Activated T-helper 1 cell treated with anti-CD3 and anti-CD28 coated beads, Interleukin-2, amount 50 U/mL, for 16 hours (primary cell): ENCODE measurements around the gene CELF4.

Experiments used
- DNase-seq, 2 donors: peaks; one replicate each; pipeline ENCODE4 v3.0.0-alpha.2; 2020; ENCODE audit warnings: low read depth in 1 of 2, low spot score in 1 of 2

CELF4 gene

DNA sequence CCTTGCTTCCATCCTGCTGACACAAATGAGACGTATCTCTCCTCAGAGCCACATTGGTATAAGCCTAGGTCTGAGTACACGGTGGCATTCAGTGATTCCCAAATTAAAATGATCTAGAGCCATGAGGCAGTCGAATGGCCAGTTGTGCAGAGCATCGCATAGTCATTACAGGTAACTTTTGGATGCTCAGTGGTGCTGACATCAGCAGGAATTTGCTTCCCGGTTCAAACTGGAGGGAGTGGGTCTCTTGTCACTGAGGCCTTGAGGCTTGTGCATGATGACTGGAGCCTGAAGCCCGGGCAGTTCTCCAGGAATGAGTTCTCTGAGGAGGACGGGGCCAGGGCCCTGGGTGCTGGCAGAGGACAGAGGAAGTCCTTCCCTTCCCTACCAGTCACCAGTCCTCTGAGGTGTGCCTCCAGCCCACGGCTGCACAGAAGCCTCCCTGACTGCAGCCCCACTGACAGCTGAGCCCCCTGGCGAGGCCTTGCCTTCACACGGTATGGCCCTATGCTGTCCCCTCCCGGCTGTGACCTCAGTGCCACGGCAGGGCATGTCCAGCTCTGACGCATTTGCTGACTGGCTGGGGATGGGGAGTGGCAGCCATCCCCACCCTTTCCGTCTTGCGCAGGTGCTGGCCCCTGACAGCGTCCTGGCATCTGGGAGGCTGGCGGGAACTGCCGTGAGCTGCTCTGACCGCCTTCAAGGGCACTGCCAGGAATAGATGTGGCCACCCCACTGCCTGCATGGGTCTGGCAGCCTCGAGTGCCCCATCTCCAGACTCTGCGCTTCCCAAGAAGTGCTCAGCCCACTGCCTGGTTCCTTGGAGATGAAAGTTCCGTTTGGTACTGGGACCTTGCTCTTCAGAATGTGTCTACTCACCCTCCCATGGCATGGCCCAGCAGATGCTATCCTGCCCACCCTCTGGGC lies 117.4 kb downstream of the CELF4 start:
- DNase-seq = no peak

DNA sequence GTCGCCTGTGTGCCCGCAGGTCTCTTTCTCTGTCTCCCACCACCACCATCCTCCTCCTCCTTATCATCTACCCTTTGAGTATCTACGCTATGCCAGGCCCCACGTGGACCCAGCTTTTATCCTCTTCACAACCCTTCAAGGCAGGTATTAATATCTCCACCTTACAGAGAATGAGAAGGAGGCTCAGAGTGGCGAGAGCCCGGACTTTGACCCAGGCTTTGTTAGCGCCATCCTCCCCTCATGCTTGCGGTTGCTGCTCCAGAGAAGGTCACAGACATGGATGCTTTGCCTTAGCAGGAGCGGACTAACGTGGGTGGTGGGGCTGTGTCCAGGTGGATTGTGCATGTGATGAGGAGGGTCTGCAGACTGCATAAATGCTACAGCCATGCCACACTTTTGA lies 119.8 kb downstream of the CELF4 start:
- DNase-seq = no peak

DNA sequence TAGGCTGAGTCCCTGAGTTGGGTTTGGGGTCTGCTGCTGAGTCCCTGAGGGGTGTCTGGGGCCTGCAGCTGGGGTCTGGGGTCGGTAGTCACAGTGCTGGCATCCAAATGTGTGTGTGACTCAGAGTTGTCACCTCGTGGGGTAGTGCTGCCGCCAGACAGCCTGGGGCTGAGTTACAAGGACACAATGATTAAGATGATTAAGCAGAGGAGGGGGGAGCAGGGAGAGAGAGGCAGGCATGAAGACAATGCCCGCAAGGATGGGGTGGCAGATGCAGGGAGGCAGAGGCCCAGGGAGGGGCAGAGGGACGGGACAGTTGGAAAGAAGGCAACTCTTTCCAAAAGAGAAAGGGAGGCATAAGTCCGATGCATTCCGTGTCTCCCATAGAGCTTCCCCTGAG lies 120.2 kb downstream of the CELF4 start:
- no peak for DNase-seq

- DNase-seq = no peak
These were observed 122.1 kb downstream of the CELF4 start for GRCh38 chr18:37443325-37444055.

DNA sequence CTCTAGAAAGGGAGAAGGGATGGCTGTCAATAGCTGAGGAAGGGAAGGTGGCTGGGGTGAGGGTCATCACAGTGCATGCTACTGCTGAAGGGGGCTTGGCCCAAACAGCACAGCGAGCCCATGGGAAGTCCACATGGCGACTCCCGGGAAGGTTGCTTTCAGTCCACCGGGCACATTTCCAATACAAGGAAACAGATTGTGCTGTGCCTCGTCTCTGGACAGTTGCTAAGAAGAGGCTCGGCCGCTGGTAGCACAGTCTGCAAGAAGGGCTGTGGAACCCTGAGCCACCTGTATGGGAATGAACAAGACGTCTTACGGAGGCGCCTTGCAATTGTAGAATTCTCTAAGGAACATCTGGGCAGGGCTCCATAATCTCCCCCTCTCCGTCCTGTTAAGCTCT lies 123.1 kb downstream of the CELF4 start:
- DNase-seq = no peak

- no peak for DNase-seq
These were observed 123.8 kb downstream of the CELF4 start for GRCh38 chr18:37441821-37442220.

DNA sequence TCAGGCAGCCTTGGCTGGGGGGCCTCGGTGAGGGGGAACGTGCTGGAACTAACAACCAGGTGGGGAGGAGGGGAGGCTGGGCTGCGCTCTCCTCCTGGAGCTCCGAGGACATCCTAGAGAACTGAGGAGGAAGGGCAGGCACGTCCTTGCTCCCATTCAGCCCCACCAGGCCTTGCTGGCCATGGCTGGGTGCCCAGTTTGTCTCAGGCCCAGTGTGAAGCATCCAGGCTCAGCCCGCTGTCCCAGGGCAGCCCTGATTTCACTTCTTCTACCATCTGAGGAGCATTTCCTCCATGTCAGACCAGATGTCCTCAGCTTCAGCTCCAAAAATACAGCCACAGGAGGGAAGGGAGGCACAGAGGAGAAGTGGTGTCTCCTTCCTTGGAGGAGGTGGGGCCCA lies 125.4 kb downstream of the CELF4 start:
- DNase-seq = no peak

DNA sequence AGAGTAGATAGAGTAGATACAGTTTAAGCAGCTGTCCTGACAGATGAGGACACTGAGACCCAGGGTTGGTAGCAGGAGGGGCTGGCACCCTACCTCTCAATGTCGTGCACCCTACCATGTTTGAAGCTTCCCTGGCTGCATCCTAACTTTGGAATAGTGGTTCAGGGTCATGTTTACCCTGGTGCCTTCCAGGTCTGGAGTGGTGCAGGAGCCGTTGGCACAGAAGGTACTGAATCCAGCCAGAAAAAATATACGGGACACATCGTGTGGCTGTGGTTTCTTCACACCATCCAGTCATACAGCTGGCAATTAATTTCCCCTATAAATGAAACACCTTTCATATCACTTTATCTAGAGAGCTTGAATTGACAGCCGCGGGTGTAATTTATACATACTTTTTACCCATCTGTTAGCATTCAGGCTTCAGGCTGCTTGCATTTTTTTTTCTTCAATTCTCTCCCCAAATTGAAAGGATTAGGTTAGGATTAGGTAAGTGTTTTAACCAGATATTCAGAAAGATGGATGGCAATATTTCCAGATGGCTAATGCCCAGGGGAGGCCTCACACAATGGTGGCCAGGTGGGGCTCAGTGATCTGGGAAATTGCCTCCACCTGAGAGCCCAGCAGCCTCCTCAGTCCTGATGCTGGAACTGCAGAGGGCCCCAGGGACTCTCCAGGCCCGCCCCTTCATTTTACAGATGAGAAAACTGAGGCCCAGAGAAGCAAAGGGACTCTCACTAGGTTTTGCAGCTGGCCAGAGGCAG lies 127.0 kb downstream of the CELF4 start:
- no peak for DNase-seq

- DNase-seq = no peak
These were observed 129.6 kb downstream of the CELF4 start for GRCh38 chr18:37435996-37436395.

DNA sequence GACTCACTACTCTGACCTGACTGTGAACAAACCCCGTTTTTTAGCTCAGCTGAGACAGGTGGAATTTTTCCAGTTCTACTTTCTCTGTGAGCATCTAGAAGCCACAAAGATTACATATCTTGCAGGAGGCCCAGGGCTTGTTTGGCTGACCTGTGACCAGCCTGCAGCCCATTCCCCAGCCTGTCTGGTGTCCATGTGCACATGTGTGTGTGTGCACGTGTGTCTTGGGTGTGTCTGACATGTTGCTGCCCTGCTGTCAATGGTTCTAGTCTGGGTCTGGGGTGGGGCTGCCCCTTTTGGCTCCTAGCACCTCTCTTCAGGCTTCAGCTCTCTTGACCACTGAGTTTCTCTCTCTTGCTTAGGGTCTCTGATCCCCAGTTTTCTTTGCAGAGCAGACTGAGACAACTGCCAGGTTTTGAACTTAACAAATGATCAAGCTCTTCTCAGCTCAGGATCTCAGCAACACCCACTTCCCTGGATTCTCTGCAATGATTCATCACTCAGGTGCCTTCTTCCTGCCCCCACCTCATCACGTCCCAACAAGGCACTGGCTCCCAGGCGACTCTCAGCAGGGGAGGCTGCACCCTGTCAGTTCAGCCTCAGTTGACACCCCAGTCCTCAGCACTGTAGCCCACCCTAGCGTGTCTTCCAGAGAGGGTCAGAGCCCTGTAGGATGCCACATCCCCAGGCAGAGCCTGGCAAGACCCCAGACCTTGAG lies 130.3 kb downstream of the CELF4 start:
- DNase-seq = no peak

DNA sequence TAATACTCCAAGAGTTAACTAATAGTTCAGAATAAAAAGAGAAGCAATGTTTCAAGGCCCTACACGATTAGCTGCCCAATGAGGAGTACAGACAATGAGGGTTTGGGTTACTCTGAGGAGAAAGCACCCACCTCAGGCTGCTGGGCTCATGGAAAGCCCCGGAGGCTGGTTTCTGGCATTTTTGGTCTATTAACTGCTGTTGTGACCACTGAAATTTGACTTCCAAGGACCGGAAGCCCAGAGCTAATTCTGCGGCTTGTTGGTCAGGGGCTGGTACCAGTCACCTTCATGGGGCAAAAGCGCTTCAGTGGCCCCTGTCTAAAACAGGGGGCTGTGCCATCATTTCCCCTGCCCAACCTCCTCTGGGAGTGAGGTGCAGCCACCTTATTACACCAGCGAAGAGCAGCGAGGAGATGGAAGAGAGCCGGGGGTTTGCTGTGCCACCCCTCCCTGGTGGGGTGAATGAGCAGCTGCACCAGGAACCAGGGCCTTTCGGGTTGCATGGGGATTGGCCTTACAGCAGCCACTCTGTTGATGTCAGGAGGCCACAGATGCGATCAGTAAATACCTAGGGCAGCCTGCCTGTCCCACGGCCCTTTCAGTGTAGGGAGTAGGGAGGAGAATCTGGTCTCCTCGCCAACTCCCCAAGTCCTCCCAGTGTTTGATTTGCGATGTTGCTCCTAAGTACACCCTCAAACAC lies 131.3 kb downstream of the CELF4 start:
- no peak for DNase-seq

DNA sequence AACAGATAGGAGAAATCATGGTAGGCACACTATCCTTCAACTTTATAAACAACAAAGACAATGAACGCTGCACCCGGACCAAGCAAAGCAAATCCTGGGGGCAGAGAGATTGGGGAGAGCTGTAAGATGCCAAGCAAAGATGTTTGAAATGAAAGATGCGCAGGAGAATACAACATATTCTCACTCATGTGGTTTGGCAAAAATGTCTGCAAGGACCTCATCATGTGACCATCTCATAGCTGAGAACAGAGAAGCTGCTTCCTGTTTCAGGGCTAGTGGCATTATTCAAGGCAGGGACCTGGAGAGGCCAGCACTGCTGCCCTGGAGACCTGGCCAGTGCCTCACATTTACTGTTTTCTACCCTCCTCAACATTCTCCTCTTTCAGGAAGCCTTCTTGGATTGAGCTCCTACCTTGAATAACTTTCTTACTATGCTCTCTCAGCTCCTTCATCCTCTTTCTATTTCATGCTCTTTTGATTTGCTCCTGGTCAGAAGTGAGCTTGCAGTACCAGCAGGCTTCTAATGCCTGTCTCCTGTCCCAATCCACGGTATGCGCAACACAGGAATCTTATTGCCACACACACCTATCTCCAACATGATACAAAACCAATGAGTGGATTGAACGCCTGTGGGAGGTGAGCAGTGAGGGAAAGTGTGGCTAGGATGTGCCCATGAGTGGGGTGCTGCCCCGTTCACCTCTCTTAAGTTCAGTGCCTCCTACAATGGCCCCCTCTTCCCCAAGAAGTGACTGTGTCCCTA lies 133.0 kb downstream of the CELF4 start:
- DNase-seq = no peak

DNA sequence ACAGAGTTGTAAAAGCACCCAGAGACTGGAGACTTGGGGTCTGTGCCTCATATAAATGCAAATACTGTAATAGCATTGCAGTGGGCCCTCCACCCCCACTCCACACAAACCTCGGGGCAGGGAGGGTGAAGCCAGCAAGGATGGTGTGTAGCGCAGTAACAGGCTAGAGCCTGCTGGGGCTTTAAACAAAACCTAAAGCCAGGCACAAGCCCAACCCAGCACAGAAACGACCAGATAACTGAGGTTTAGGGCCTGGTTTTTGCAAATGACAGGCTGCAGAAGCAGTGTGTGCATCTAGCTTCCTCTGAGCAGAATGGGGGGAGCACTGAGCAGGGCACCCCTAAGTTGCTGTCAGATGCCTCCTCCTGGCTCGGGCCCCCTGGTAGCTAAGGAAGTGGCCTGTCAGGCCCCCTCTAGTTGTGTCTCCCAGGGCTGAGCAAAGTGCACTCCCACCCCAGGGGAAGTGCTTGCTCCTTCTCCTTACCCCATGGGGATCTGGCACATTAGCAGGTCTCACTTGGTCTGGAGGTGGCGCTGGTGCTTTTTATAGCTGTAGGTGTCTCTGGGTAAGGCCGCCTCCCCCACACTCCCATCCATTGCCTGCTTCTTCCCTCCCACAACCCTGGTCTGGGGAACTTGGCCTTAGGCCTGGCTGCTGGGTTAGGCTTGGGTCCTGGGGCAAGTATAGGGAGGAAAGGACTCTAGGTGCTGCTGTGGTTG lies 135.1 kb downstream of the CELF4 start:
- no peak for DNase-seq

DNA sequence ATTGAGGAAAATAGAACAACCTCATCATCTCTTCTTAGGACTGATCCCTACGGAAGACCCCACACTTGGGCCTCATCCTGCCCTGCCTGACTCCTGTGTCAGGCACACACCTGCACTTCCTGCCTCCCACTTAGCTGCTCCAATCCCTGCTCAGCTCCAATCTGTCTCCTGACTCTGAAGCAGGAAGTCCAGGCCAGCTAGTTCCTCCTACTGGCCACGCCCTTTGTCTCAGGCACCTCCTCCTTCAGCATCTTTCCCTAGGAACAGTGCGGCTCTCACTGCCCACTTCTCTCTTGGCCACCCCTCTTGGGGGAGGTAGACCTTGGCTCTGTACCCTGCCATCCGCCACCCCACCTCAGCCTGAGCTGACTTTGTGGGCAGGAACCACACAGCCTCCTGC lies 135.8 kb downstream of the CELF4 start:
- DNase-seq = no peak

DNA sequence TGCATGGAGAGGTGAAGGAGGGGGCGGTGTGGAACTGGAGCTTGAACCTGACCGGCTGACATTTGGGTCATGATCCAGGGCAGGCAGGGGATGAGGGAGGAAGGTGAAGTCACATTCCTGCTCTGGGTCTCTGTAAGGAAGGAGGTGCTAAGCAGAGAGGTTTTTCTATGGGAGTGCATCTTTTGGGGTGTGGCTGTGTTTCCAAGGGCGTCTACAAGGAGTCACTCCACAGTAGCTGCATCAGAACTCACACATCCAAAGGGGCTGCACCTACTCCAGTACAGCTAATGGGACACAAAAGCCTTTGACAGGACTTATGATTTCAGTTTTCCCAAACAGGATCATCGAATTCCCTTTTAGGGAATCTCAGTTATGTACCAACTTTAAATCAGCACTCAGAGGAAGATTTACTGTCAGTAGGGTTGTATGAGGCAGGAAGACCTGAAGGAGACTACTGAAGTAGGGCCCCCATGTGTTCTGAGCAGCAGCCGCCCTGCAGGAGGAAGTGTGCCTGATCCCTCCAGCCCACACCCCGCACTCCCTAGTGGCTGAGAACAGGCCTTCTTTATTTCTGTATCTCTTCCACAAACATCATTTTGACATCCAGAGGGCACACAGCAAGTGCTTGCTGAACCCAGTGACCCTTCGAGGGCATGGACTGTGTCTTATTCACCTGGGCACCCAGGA lies 137.2 kb downstream of the CELF4 start:
- DNase-seq = no peak

DNA sequence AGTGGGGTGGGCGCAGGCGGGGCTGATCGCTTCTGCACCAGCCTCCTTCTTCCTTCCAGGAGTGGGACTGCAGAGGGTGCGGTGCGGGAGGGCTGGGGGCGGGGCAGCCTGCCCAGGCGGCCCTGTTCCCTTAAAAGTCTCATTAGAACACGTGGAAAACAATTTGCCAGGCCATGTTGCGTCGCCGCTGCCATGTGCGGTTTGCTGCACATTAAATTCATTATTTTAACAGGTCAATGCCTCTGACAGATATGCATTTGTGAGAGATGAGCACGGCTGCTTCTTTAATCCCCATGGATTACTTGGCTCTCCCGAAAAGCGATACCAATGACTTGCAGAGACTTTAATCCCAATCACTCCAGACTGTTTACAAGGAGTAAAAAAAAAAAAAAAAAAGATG lies 139.0 kb downstream of the CELF4 start:
- no peak for DNase-seq

GRCh38 chr18:37425222-37425621 lies 140.4 kb downstream of the CELF4 start:
- DNase-seq = no peak

DNA sequence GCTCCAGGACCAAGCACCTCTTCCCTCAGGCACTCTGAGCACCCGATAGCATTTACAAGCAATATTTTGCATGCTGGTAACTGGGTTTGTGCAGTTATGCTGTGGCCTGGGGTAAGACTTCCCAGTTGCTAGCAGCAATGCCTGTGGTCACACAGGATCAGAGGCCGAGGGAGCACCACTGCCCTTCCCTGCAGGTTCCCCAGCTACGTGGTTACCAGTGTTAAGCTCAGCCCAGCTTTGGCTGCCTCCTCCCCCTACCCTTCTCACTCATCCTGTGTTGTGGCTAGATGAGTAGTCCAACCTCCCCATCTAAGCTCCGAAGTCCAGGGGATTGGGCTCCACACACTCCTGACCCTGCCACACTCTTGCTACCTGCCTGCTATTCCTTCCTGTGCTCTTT lies 141.1 kb downstream of the CELF4 start:
- no peak for DNase-seq

GRCh38 chr18:37422596-37422995 lies 143.0 kb downstream of the CELF4 start:
- DNase-seq = no peak
